ENCODE data around the gene MYLK2.
A peak's percentile ranks its signal among the peaks of the same experiment; 100 is the strongest.
"Not testable (repeated sequence)": the region's sequence is repeated elsewhere in the genome, so short reads cannot be mapped to it uniquely, and the experiment has no call there.

MYLK2 gene

DNA sequence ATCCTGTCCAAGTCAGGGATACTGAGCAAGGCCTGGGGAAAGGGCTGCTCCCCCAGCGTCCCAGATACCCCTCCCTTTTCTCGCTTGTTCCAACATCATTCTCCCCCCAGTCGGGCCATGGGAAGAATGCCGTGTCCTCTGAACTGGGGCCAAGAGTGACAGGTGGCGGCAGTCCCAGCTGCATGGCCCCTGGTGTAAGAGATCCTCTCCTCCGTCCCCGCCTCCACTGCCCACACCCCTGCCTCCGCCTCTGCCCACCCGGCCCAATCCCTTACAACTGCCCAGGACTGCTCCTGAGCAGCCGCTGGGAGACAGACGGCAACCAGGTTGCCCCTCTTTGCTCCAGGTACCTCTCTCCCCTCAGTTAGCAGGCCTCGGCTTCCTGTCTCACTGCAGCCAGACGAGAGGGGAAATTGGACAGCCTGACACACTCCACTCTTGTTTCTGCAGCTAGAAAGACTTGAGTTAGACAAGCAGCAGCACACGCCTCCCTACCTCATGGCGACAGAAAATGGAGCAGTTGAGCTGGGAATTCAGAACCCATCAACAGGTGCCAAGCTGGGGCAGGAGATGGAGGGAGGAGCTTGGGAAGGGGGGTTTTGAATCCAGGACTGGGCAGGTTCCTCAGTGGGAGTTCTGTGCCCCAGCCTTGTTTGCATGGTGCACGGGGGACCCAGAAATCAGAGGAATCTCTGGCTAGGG lies at the start of gene MYLK2:
Gene MYLK2 (plus strand): TSS at position 274 of the 702 bp plus-strand sequence. CDS start 225 bp downstream, at position 499.
- no peak for DNase-seq

GRCh38 chr20:31769681-31770080 lies 49.5 kb upstream of the MYLK2 start:
- DNase-seq, result no peak

DNA sequence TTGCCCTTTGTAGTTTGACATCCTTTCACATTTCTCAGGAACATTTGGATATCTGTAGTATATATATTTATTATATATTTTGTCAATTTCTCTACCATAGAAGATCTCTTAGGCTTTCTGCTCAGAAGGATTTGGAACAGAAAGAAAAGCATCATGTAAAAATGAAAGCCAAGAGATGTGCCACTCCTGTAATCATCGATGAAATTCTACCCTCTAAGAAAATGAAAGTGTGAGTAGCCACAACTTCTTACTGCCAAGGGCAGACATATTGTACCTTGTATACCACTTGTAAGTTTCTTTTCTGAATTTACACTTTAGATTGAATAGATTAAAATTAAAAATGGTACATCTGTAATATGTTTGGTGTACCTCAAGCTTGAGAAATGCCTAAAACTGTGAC lies 48.9 kb upstream of the MYLK2 start:
- DNase-seq, result no peak

DNA sequence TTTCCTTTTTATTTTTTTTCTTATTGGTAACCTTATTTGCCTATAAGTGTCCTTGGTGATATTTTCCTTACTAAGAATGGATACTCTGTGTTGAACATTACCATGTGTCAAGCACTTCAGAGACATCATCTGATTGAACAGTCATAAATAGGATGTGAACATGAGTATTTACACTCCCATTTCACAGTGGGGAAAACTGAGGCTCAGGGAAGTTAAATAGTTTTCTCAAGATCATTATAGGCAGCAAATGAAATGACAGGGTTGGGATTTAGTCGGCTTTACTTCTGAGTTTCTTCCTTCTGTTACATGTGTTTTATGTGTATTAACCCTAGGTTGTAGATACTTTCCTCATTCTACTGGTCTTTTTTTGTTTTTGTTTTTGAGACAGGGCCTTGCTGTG lies 44.7 kb upstream of the MYLK2 start:
- DNase-seq, result no peak

DNA sequence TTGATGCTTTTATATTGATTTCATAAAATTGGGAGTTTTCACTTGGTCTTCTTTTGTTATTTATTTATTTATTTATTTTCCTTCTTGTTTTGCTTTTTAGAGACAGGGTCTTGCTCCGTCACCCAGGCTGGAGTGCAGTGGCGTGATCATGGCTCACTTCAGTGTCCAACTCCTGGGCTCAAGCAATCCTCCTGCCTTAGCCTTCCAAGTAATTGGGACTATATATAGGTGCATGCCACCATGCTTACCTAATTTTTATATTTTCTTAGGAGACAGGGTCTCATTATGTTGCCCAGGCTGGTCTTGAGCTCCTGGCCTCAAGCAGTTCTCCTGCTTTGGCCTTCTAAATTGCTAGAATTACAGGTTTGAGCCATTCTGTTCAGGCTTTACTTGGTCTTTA lies 38.3 kb upstream of the MYLK2 start:
- no peak for DNase-seq

DNA sequence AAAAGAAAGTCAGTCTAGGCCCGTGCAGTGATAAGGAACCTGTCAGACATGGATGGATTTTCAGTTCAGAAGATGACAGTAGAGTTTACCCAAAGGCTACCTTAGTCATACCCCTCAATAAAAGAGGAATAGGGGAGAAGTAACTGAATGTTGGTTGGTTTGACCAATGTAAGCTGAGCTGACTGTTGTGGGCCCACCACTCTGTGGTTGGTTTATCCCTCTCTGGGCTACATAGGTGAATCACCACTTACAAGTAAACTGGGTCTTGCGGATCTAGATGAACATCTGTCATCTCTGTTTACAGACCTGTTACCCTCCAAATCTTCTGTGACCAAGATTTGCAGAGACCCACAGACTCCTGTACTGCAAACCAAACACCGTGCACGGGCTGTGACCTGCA lies 37.2 kb upstream of the MYLK2 start:
- peak; percentile 12 for DNase-seq

- no peak for DNase-seq
Measured at GRCh38 chr20:31784354-31785044, 34.7 kb upstream of the MYLK2 start.

DNA sequence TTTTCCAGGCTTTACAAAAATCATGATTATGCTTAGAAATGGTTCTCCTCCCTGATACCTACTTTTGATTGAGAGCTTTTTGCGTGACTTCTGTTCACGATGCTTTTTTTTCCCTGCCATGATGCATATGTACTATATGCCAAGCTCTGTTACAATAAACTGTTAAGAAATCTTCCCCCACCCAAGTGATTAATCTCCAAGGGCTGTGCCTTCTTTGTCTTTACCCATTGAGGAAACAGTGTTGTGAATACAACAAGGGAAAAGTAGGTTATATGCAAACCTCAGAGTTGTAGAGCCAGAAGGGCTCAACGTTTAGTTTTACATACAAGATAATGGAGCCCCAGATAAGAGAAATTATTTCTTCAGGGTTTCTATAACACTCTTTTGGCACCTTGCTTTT lies 34.1 kb upstream of the MYLK2 start:
- no peak for DNase-seq

- peak; percentile 72 for DNase-seq
Measured at GRCh38 chr20:31788578-31788977, 30.6 kb upstream of the MYLK2 start.

- DNase-seq, result no peak
Measured at GRCh38 chr20:31790401-31790800, 28.8 kb upstream of the MYLK2 start.

DNA sequence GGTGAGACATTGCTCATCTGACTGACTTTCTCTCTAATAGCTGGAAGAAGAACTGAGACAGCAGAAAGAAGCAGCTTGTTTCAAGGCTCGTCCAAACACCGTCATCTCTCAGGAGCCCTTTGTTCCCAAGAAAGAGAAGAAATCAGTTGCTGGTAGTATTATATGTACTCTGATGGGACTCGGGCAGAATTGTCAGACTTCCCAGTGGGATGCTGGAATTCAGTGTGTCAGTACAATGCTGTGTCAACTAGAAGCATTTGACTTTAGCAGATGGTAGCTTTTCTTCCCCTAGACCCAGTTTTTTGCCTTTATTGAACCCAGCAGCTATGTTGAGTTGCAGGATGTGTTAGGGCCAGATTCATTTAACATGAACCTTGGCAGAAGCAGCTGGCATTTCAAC lies 21.8 kb upstream of the MYLK2 start:
- no peak for DNase-seq

DNA sequence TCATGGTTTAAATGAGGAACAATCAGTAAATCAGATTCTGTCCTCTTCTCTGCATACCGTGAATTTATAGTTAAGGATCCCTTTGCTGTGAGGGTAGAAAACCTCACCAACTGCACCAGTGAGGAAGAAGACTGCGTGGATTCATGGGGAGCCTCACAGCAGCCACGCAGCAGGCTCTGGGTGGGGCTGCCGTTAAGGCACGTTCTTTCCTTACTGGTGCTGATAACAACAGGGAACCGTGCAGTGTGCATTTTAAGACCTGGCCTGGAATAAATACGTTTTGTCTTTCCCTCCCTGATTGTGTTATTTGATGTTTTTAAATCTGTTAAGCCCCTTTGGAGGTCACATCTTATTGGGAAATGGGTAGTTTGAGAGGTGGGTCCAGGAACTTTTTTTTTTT lies 17.6 kb upstream of the MYLK2 start:
- DNase-seq, result no peak

DNA sequence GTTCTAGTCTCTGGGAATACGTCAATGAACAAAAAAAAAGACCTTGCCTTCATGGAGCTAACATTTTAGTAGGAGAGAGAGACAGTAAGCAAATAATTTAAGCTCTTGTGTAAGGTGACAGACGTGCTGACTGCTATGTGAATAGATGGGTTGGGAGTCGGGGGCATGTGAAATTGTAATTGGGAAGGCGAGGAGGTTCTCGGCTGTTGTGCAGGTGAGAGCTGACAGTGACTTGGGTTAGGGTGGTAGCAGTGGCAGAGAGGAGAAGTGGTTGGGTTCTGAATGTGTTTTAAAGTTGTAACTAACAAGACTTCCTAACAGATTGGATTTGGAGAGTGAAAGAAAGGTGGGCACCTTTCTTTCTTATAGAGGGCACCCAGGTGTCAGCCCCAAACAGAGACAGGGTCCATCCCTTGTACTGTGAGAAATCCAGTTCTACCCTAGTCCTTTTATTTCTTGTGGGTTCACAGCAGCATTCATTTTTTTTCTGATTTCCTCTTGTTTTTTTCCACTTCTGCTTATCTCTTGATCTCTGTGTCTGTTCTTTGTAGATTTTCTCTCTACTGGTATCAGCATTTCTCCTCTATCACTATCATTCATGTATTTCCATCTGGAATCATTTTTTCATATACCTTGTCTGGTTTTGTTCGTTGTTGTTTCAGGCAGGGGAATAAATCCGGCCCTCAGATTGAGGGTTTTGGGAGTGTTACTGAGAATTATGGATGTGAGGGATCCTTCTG lies 15.4 kb upstream of the MYLK2 start:
- no peak for DNase-seq

GRCh38 chr20:31806564-31807355 lies 12.4 kb upstream of the MYLK2 start:
- DNase-seq, result no peak

DNA sequence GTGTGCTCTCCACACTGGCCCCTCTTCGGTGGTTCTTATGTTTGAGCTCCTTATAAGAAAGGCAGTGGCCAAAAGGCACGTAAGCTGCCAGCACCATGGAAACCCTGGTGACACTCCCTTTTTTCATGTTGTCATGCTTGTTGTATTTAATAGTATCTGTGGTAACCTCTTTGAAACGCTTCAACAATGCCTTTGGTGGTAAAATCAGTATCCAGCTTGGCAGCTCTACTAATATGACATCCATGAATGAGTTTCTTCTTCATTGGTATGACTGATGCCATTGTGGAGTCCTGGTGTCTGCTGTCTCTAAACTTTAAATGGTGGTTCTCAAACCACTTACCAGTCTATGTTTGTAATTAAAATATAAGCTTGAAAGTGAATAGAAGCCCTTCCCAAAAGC lies 10.7 kb upstream of the MYLK2 start:
- DNase-seq, result no peak

DNA sequence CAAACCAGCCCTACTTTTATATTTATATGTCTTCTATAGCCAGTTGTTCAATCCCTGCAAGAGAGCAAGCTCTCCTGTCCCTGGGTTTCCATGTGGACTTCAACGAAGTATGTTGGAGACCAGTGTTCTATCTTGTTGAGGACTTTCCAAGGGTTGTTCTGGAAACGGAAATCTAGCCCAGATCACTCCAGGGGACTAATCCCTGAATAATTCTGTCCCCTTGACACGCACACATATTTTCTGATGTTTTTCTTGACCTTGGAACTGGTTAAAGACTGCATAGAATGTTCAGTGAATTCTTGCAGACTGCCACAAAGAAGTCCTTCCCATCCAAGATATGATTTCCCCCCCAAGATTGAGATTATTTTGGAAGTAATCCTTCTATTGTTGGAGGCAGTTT lies 9.5 kb upstream of the MYLK2 start:
- peak; percentile 50 for DNase-seq

GRCh38 chr20:31811198-31811597 lies 8.0 kb upstream of the MYLK2 start:
- no peak for DNase-seq

- DNase-seq, result peak; percentile 96
Measured at GRCh38 chr20:31811796-31812728, 7.1 kb upstream of the MYLK2 start.

DNA sequence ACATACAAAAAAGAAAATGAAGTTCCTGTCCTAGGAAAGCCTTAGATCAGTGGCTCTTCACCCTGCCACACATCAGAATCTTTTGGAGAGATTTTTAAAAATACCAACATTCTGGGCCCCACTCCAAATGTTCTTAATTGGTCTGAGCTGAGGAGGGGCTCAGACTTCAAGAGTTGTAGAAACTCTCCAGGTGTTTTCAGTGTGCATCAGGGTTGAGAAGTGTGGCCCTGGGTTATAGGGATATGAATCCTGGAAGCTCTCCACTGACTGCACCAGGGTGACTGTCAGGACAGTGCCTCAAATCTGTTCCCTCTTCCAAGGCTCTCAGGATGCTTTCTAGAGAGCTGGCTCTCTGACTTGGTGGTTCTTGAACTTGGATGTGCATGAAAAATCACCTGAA lies 5.5 kb upstream of the MYLK2 start:
- DNase-seq, result no peak

- DNase-seq, result not testable (repeated sequence)
Measured at GRCh38 chr20:31814142-31814541, 5.0 kb upstream of the MYLK2 start.

DNA sequence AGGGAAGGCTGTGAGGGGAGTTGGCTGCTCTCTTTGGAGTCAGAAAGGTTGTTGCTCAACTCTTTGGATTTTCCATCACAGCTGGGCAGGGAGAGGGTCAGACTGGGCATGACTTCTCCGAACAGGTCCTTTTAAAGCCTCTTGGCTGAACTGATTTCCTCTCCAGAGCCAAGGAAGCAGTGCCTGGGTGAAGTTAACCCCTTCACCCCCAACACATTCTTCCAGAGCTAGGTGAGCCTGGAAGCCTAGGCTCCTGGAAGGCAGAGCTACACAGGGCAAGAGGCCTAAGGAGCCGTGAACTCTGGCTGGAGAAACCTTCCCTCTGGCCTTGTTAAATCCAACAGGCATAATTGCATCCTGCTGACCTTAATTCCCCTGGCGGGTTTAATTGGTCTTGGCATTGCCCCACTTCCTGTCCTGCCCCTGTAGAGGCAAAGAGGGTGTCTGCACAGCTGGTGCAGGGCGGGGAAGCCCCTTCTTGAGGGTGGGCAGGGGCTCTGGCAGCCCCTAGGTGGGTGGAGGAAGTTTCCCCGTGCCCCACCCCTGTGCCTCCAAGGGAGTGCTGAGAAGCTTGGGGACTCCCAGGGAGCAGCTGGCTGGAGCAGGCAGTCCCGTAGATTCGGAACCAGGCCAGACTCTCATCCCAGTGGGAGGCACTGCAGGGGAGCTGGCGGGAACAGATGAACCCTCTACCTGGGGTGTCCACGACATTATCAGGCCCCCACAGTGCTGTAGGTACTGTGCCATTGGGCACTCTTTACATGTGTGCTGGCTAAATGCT lies 3.6 kb upstream of the MYLK2 start:
- DNase-seq, result no peak
